HEK293T (cell line): Measurements from ENCODE around the gene VAMP3.

Experiments
- BHLHE40 ChIP-seq: fragments of 450-650 bp; IDR thresholded peaks from 2 replicates; pipeline ENCODE4 v1.6.1; 2016; ENCODE audit warnings: mild to moderate bottlenecking, moderate library complexity, borderline replicate concordance
- FOXA1 ChIP-seq: fragments of 450-650 bp; IDR thresholded peaks from 2 replicates; pipeline ENCODE4 v1.6.1; 2016; ENCODE audit warnings: mild to moderate bottlenecking
- NFRKB ChIP-seq: fragments of 450-650 bp; IDR thresholded peaks from 2 replicates; pipeline ENCODE4 v1.6.1; 2016; ENCODE audit warnings: mild to moderate bottlenecking, moderate library complexity
- PKNOX1 ChIP-seq: fragments of 450-650 bp; IDR thresholded peaks from 2 replicates; pipeline ENCODE4 v1.6.1; 2016
- SP1 ChIP-seq: fragments of 450-650 bp; IDR thresholded peaks from 2 replicates; pipeline ENCODE4 v1.6.1; 2017
- SUZ12 ChIP-seq: fragments of 450-650 bp; IDR thresholded peaks from 2 replicates; pipeline ENCODE4 v1.6.1; 2016; ENCODE audit warnings: mild to moderate bottlenecking
- TARDBP ChIP-seq: fragments of 450-650 bp; IDR thresholded peaks from 2 replicates; pipeline ENCODE4 v1.6.1; 2016
- ZNF384 ChIP-seq: fragments of 450-650 bp; IDR thresholded peaks from 2 replicates; pipeline ENCODE4 v1.6.1; 2016

- no peak for TF ChIP-seq PKNOX1
- TF ChIP-seq BHLHE40 = no peak
- no peak for TF ChIP-seq TARDBP
- TF ChIP-seq NFRKB = no peak
- no peak for TF ChIP-seq FOXA1
- TF ChIP-seq ZNF384 = no peak
- no peak for TF ChIP-seq SP1
- TF ChIP-seq SUZ12 = no peak
These were observed 10.9 kb downstream of the VAMP3 start for GRCh38 chr1:7781923-7782495.
